Nephron (organoid): ENCODE measurements around the gene SMARCA2.

Experiments
- H3K27ac Mint-ChIP-seq, 3 experiments: 2 replicates each; pipeline ENCODE4 v1.8.0; 2020; ENCODE audit warnings: mixed read lengths in 3 of 3, mild to moderate bottlenecking in 2 of 3, moderate library complexity in 1 of 3
- H3K27me3 Mint-ChIP-seq: 2 replicates; pipeline ENCODE4 v1.8.0; 2021; ENCODE audit warnings: low read depth, mild to moderate bottlenecking, moderate library complexity, mixed read lengths
- H3K36me3 Mint-ChIP-seq: 2 replicates; pipeline ENCODE4 v1.8.0; 2020; ENCODE audit warnings: low read depth, mixed read lengths
- H3K4me1 Mint-ChIP-seq: 2 replicates; pipeline ENCODE4 v1.8.0; 2020; ENCODE audit warnings: mixed read lengths
- H3K4me3 Mint-ChIP-seq, 3 experiments: 2 replicates each; pipeline ENCODE4 v1.8.0; 2020; ENCODE audit warnings: mild to moderate bottlenecking in 3 of 3, mixed read lengths in 3 of 3, moderate library complexity in 2 of 3
- H3K9me3 Mint-ChIP-seq: 2 replicates; pipeline ENCODE4 v1.8.0; 2020; ENCODE audit warnings: mixed read lengths
- CTCF ChIP-seq, 3 experiments: fragments of 200-600 bp; sonication (generic); IDR thresholded peaks; one replicate each; pipeline ENCODE4 v1.5.0; 2021; ENCODE audit warnings: antibody characterized with exemption in 3 of 3; ENCODE audit not compliant: unreplicated experiment in 3 of 3

The SMARCA2 gene

GRCh38 chr9:2163231-2163885 lies 148.2 kb downstream of the SMARCA2 start:
- H3K27me3 Mint-ChIP-seq = no peaks in the 10 kb centered on the region
- peaks cover 31% of the 10 kb centered on the region for H3K36me3 Mint-ChIP-seq
- peaks cover 22% of the 10 kb centered on the region for H3K4me1 Mint-ChIP-seq
- peak overlapping the region in 1 of 3 experiments; percentile 34 for H3K27ac Mint-ChIP-seq
- H3K4me3 Mint-ChIP-seq = no peak overlapping the region
- TF ChIP-seq CTCF (IDR thresholded peaks at IDR 0.05; ENCODE audit: unreplicated experiment in 3 of 3) = no peak
- no peaks in the 10 kb centered on the region for H3K9me3 Mint-ChIP-seq

- no peaks in the 10 kb centered on the region for H3K27me3 Mint-ChIP-seq
- TF ChIP-seq CTCF (IDR thresholded peaks at IDR 0.05; ENCODE audit: unreplicated experiment in 3 of 3) = no peak
- no peak overlapping the region for H3K27ac Mint-ChIP-seq
- peaks cover 16% of the 10 kb centered on the region for H3K4me1 Mint-ChIP-seq
- H3K4me3 Mint-ChIP-seq = no peak overlapping the region
- H3K9me3 Mint-ChIP-seq = no peaks in the 10 kb centered on the region
- peaks cover 35% of the 10 kb centered on the region for H3K36me3 Mint-ChIP-seq
These were observed 149.1 kb downstream of the SMARCA2 start for GRCh38 chr9:2164268-2164667.

- Mint-ChIP-seq H3K9me3 (no peaks in the 10 kb centered on the region), H3K36me3 (peaks cover 45% of the 10 kb centered on the region), H3K27me3 (no peaks in the 10 kb centered on the region), H3K27ac (no peak overlapping the region), H3K4me3 (no peak overlapping the region), H3K4me1 (peaks cover 5% of the 10 kb centered on the region)
- TF ChIP-seq CTCF (IDR thresholded peaks at IDR 0.05; ENCODE audit: unreplicated experiment in 3 of 3) = no peak
These were observed 151.1 kb downstream of the SMARCA2 start for GRCh38 chr9:2166203-2166602.

GRCh38 chr9:2169035-2169434 lies 153.9 kb downstream of the SMARCA2 start:
- Mint-ChIP-seq H3K4me3 (no peak overlapping the region), H3K4me1 (peaks cover 26% of the 10 kb centered on the region), H3K36me3 (peaks cover 36% of the 10 kb centered on the region), H3K27me3 (no peaks in the 10 kb centered on the region), H3K27ac (no peak overlapping the region), H3K9me3 (no peaks in the 10 kb centered on the region)
- TF ChIP-seq CTCF (IDR thresholded peaks at IDR 0.05; ENCODE audit: unreplicated experiment in 3 of 3) = no peak

GRCh38 chr9:2170722-2171121 lies 155.6 kb downstream of the SMARCA2 start:
- H3K27ac Mint-ChIP-seq = no peak overlapping the region

More at GRCh38 chr9:2170722-2171121, 155.6 kb downstream of the SMARCA2 start:
- no peak for TF ChIP-seq CTCF (IDR thresholded peaks at IDR 0.05; ENCODE audit: unreplicated experiment in 3 of 3)
- peaks cover 31% of the 10 kb centered on the region for H3K4me1 Mint-ChIP-seq
- no peaks in the 10 kb centered on the region for H3K9me3 Mint-ChIP-seq
- no peaks in the 10 kb centered on the region for H3K27me3 Mint-ChIP-seq
- peaks cover 33% of the 10 kb centered on the region for H3K36me3 Mint-ChIP-seq
- no peak overlapping the region for H3K4me3 Mint-ChIP-seq
